ENCODE data around the gene CD6.

The CD6 gene

GRCh38 chr11:61033417-61033816 is 61.9 kb downstream of the CD6 start:
- no peak for DNase-seq (ENCODE audit: low read depth)
- TF ChIP-seq CTCF (IDR thresholded peaks at IDR 0.05; ENCODE audit: low read depth, low read length) (no peak), MAX (IDR thresholded peaks at IDR 0.05; ENCODE audit: low read depth, low read length) (no peak), MYC (IDR thresholded peaks at IDR 0.05; ENCODE audit: low read depth, low read length) (no peak), POLR2A (IDR thresholded peaks at IDR 0.05; ENCODE audit: extremely low read depth, insufficient read length) (no peak)
- H3K4me3 ChIP-seq (ENCODE audit: low read depth, low read length) = no peak overlapping the region

GRCh38 chr11:61034111-61034510 is 62.6 kb downstream of the CD6 start:
- H3K4me3 ChIP-seq (ENCODE audit: low read depth, low read length) = no peak overlapping the region
- TF ChIP-seq MAX (IDR thresholded peaks at IDR 0.05; ENCODE audit: low read depth, low read length) = no peak
- TF ChIP-seq POLR2A (IDR thresholded peaks at IDR 0.05; ENCODE audit: extremely low read depth, insufficient read length) = no peak
- TF ChIP-seq MYC (IDR thresholded peaks at IDR 0.05; ENCODE audit: low read depth, low read length) = no peak
- TF ChIP-seq CTCF (IDR thresholded peaks at IDR 0.05; ENCODE audit: low read depth, low read length) = no peak
- DNase-seq (ENCODE audit: low read depth) = no peak

GRCh38 chr11:61034704-61035525 is 63.4 kb downstream of the CD6 start:
- no peak for DNase-seq (ENCODE audit: low read depth)
- TF ChIP-seq MAX (IDR thresholded peaks at IDR 0.05; ENCODE audit: low read depth, low read length) = no peak
- TF ChIP-seq POLR2A (IDR thresholded peaks at IDR 0.05; ENCODE audit: extremely low read depth, insufficient read length) = no peak
- no peak for TF ChIP-seq MYC (IDR thresholded peaks at IDR 0.05; ENCODE audit: low read depth, low read length)
- TF ChIP-seq CTCF (IDR thresholded peaks at IDR 0.05; ENCODE audit: low read depth, low read length) = no peak
- H3K4me3 ChIP-seq (ENCODE audit: low read depth, low read length) = no peak overlapping the region

GRCh38 chr11:61035526-61035835 is 64.0 kb downstream of the CD6 start:
- no peak overlapping the region for H3K4me3 ChIP-seq (ENCODE audit: low read depth, low read length)
- DNase-seq (ENCODE audit: low read depth) = no peak
- TF ChIP-seq CTCF (IDR thresholded peaks at IDR 0.05; ENCODE audit: low read depth, low read length) (no peak), MAX (IDR thresholded peaks at IDR 0.05; ENCODE audit: low read depth, low read length) (no peak), POLR2A (IDR thresholded peaks at IDR 0.05; ENCODE audit: extremely low read depth, insufficient read length) (no peak), MYC (IDR thresholded peaks at IDR 0.05; ENCODE audit: low read depth, low read length) (no peak)

- no peak for DNase-seq (ENCODE audit: low read depth)
- TF ChIP-seq MYC (IDR thresholded peaks at IDR 0.05; ENCODE audit: low read depth, low read length) = no peak
Measured at GRCh38 chr11:61037441-61038093, 66.1 kb downstream of the CD6 start.

GRCh38 chr11:61039916-61040315 is 68.4 kb downstream of the CD6 start:
- TF ChIP-seq MYC (IDR thresholded peaks at IDR 0.05; ENCODE audit: low read depth, low read length) (no peak), MAX (IDR thresholded peaks at IDR 0.05; ENCODE audit: low read depth, low read length) (no peak), POLR2A (IDR thresholded peaks at IDR 0.05; ENCODE audit: extremely low read depth, insufficient read length) (no peak), CTCF (IDR thresholded peaks at IDR 0.05; ENCODE audit: low read depth, low read length) (no peak)
- DNase-seq (ENCODE audit: low read depth) = no peak
- H3K4me3 ChIP-seq (ENCODE audit: low read depth, low read length) = no peak overlapping the region

More at GRCh38 chr11:61037441-61038093, 66.1 kb downstream of the CD6 start:
- H3K4me3 ChIP-seq (ENCODE audit: low read depth, low read length) = no peak overlapping the region
